H1 (cell line): ENCODE data around the gene TACR2. TPM values are rescaled to one million over a fixed set of nuclear protein-coding genes. Genes with fewer than 3 reads are reported as not detected.

ENCODE experiments used
- CTCF ChIA-PET: fragments of 300-600 bp; sonication (Branson Sonifier 250); formaldehyde crosslinking; loops from one replicate; lab custom pipeline; 2021; ENCODE audit not compliant: partially characterized antibody; lab: Charles Lee
- POLR2A ChIA-PET: fragments of 300-600 bp; sonication (Branson Sonifier 250); formaldehyde crosslinking; loops from one replicate; lab custom pipeline; 2021; ENCODE audit warnings: inconsistent platforms; ENCODE audit not compliant: partially characterized antibody; lab: Charles Lee
- DNase-seq, 2 experiments: peaks; one replicate each; pipeline versions ENCODE4 v3.0.0 to v3.0.0-alpha.2; 2010 to 2022; ENCODE audit warnings: low spot score in 2 of 2, low read depth in 1 of 2, mixed read lengths in 1 of 2
- FAIRE-seq: peaks from 2 replicates; lab custom pipeline; 2011; peaks lifted over from hg19 to GRCh38; lab: Jason Lieb, UNC
- H2AFZ ChIP-seq: 2 replicates; pipeline ENCODE4 v1.8.1; 2012; ENCODE audit warnings: low read length, inconsistent platforms
- H2AK5ac ChIP-seq: 2 replicates; pipeline ENCODE4 v1.6.1; 2013; ENCODE audit warnings: low read depth, low read length
- H2BK120ac ChIP-seq: replicated peaks from 2 replicates; pipeline ENCODE3; 2013; ENCODE audit warnings: low read depth, low read length, inconsistent platforms
- H2BK12ac ChIP-seq: 2 replicates; pipeline ENCODE4 v1.6.1; 2013; ENCODE audit warnings: low read depth, low read length
- H2BK15ac ChIP-seq: 2 replicates; pipeline ENCODE4 v1.6.1; 2013; ENCODE audit warnings: low read length
- H2BK20ac ChIP-seq: 2 replicates; pipeline ENCODE4 v1.6.1; 2013; ENCODE audit warnings: low read length
- H2BK5ac ChIP-seq: 2 replicates; pipeline ENCODE4 v1.6.1; 2013; ENCODE audit warnings: low read depth, low read length
- H3K14ac ChIP-seq: 2 replicates; pipeline ENCODE4 v1.6.1; 2013; ENCODE audit warnings: inconsistent platforms; ENCODE audit not compliant: insufficient read length
- H3K18ac ChIP-seq: 2 replicates; pipeline ENCODE4 v1.6.1; 2013; ENCODE audit warnings: low read length; ENCODE audit errors: extremely low read depth
- H3K23ac ChIP-seq: 2 replicates; pipeline ENCODE4 v1.6.1; 2013; ENCODE audit warnings: inconsistent platforms; ENCODE audit not compliant: insufficient read length
- H3K23me2 ChIP-seq: 2 replicates; pipeline ENCODE4 v1.6.1; 2013; ENCODE audit warnings: low read depth, low read length
- H3K27ac ChIP-seq: 2 replicates; pipeline ENCODE4 v1.6.1; 2011; ENCODE audit warnings: low read depth, low read length, inconsistent platforms
- H3K27me3 ChIP-seq, 4 experiments: replicated peaks in 1 of 4; 1 replicate in 1 of 4; 2 replicates in 3 of 4; pipeline versions ENCODE4 v1.6.1 to v1.8.1; 2011 to 2013; ENCODE audit warnings: low read length in 3 of 4, mild to moderate bottlenecking in 3 of 4, inconsistent platforms in 2 of 4, mixed read lengths in 2 of 4, moderate library complexity in 1 of 4; ENCODE audit not compliant: control insufficient read depth in 3 of 4, insufficient read depth in 3 of 4; ENCODE audit errors: extremely low read depth in 1 of 4
- H3K36me3 ChIP-seq, 4 experiments: 2 replicates each; pipeline versions ENCODE4 v1.6.1 to v1.8.1; 2011 to 2013; ENCODE audit warnings: mild to moderate bottlenecking in 4 of 4, low read length in 3 of 4, moderate library complexity in 2 of 4, control low read depth in 1 of 4, inconsistent platforms in 1 of 4; ENCODE audit not compliant: insufficient read depth in 4 of 4, control insufficient read depth in 2 of 4
- H3K4ac ChIP-seq: replicated peaks from 2 replicates; pipeline ENCODE3; 2013; ENCODE audit warnings: low read length, low read depth, mixed read lengths, inconsistent platforms; ENCODE audit not compliant: insufficient read length
- H3K4me1 ChIP-seq, 4 experiments: replicated peaks in 1 of 4; 1 replicate in 1 of 4; 2 replicates in 3 of 4; pipeline versions ENCODE4 v1.6.1 to v1.8.1; 2011 to 2013; ENCODE audit warnings: low read length in 3 of 4, inconsistent platforms in 2 of 4, mixed read lengths in 1 of 4; ENCODE audit not compliant: insufficient read depth in 4 of 4, control insufficient read depth in 3 of 4
- H3K4me2 ChIP-seq, 2 experiments: 2 replicates each; pipeline versions ENCODE4 v1.6.1 to v1.8.1; 2011 to 2013; ENCODE audit warnings: low read depth in 2 of 2, low read length in 2 of 2, control low read depth in 1 of 2, inconsistent platforms in 1 of 2, mild to moderate bottlenecking in 1 of 2; ENCODE audit not compliant: insufficient read depth in 1 of 2
- H3K4me3 ChIP-seq, 4 experiments: fragments of 200-600, 300-600 bp in 1 of 4; sonication (generic), shearing (Covaris generic), sonication (Bioruptor Twin) in 1 of 4; 2 replicates each; pipeline versions ENCODE4 v1.5.1 to v1.8.1; 2011 to 2016; ENCODE audit warnings: low read length in 4 of 4, low read depth in 3 of 4, control low read depth in 2 of 4, inconsistent platforms in 2 of 4, mild to moderate bottlenecking in 2 of 4, mixed read lengths in 1 of 4, moderate library complexity in 1 of 4; ENCODE audit not compliant: insufficient read depth in 2 of 4; ENCODE audit errors: extremely low read depth in 1 of 4
- H3K56ac ChIP-seq: replicated peaks from 2 replicates; pipeline ENCODE3; 2013; ENCODE audit warnings: low read depth, mild to moderate bottlenecking, mixed read lengths, low read length, inconsistent platforms; ENCODE audit not compliant: insufficient read length
- H3K79me1 ChIP-seq: 2 replicates; pipeline ENCODE4 v1.6.1; 2013; ENCODE audit warnings: low read depth, low read length, control low read depth
- H3K79me2 ChIP-seq, 2 experiments: 2 replicates each; pipeline versions ENCODE4 v1.6.1 to v1.8.1; 2012 to 2013; ENCODE audit warnings: low read length in 2 of 2, mild to moderate bottlenecking in 2 of 2, inconsistent platforms in 1 of 2; ENCODE audit not compliant: insufficient read depth in 2 of 2, control insufficient read depth in 1 of 2
- H3K9ac ChIP-seq, 4 experiments: replicated peaks in 1 of 4; 1 replicate in 1 of 4; 2 replicates in 3 of 4; pipeline versions ENCODE4 v1.6.1 to v1.8.1; 2011 to 2013; ENCODE audit warnings: low read depth in 3 of 4, low read length in 3 of 4, control low read depth in 2 of 4, mild to moderate bottlenecking in 2 of 4, moderate library complexity in 2 of 4, inconsistent platforms in 1 of 4; ENCODE audit errors: extremely low read depth in 1 of 4
- H3K9me3 ChIP-seq, 2 experiments: 2 replicates each; pipeline versions ENCODE4 v1.6.1 to v1.8.1; 2012 to 2013; ENCODE audit warnings: mild to moderate bottlenecking in 2 of 2, moderate library complexity in 2 of 2, control low read depth in 1 of 2, inconsistent platforms in 1 of 2, low read depth in 1 of 2, low read length in 1 of 2, mixed read lengths in 1 of 2; ENCODE audit not compliant: insufficient read depth in 2 of 2
- H4K20me1 ChIP-seq, 2 experiments: replicated peaks in 1 of 2; 2 replicates each; pipeline versions ENCODE3 to v1.8.1; 2011 to 2013; ENCODE audit warnings: inconsistent platforms in 2 of 2, low read length in 2 of 2, mild to moderate bottlenecking in 1 of 2; ENCODE audit not compliant: insufficient read depth in 2 of 2, control insufficient read depth in 1 of 2
- H4K5ac ChIP-seq: 2 replicates; pipeline ENCODE4 v1.6.1; 2013; ENCODE audit warnings: low read length, low read depth, mixed read lengths, inconsistent platforms; ENCODE audit not compliant: insufficient read length
- H4K8ac ChIP-seq: 2 replicates; pipeline ENCODE4 v1.8.0; 2013; ENCODE audit warnings: mild to moderate bottlenecking, moderate library complexity, low read length, inconsistent platforms; ENCODE audit not compliant: insufficient read depth; ENCODE audit errors: extremely low read depth
- H4K91ac ChIP-seq: replicated peaks from 2 replicates; pipeline ENCODE3; 2013; ENCODE audit warnings: low read length, mixed read lengths, inconsistent platforms; ENCODE audit not compliant: insufficient read length
- ATF3 ChIP-seq: IDR thresholded peaks from 2 replicates; pipeline ENCODE4 v1.6.1; 2011; ENCODE audit warnings: low read depth, mild to moderate bottlenecking, low read length; ENCODE audit not compliant: insufficient read depth
- CHD2 ChIP-seq: IDR thresholded peaks from 2 replicates; pipeline ENCODE4 v1.6.1; 2012; ENCODE audit warnings: low read length, improper control_type of control experiment
- EP300 ChIP-seq, 2 experiments: IDR thresholded peaks; 1 replicate in 1 of 2; 2 replicates in 1 of 2; pipeline ENCODE4 v1.6.1; 2011 to 2012; ENCODE audit warnings: low read depth in 2 of 2, low read length in 2 of 2, mild to moderate bottlenecking in 2 of 2, borderline replicate concordance in 1 of 2, inconsistent platforms in 1 of 2, moderate library complexity in 1 of 2
- EZH2 ChIP-seq: fragments of 200-600 bp; sonication (generic); IDR thresholded peaks from 2 replicates; pipeline ENCODE4 v1.7.1; 2012; ENCODE audit warnings: low read depth, mild to moderate bottlenecking, moderate library complexity, low read length, inconsistent platforms; ENCODE audit not compliant: severe bottlenecking
- GTF2F1 ChIP-seq: IDR thresholded peaks from 2 replicates; pipeline ENCODE4 v1.6.1; 2012; ENCODE audit warnings: low read depth, low read length, improper control_type of control experiment, borderline replicate concordance
- HDAC2 ChIP-seq, 2 experiments: fragments of 300-600 bp in 1 of 2; sonication (generic) in 1 of 2; IDR thresholded peaks; 2 replicates each; pipeline ENCODE4 v1.6.1; 2011 to 2012; ENCODE audit warnings: low read depth in 2 of 2, low read length in 2 of 2, mild to moderate bottlenecking in 2 of 2, moderate library complexity in 2 of 2, borderline replicate concordance in 1 of 2, inconsistent platforms in 1 of 2
- POLR2A ChIP-seq, 2 experiments: IDR thresholded peaks; 1 replicate in 1 of 2; 2 replicates in 1 of 2; pipeline ENCODE4 v1.6.1; 2011; ENCODE audit warnings: low read depth in 2 of 2, low read length in 2 of 2, mild to moderate bottlenecking in 2 of 2; ENCODE audit errors: control extremely low read depth in 1 of 2
- RAD21 ChIP-seq, 2 experiments: IDR thresholded peaks in 1 of 2; conservative IDR thresholded peaks in 1 of 2; 2 replicates each; pipeline ENCODE4 v1.6.1; 2011; ENCODE audit warnings: low read depth in 2 of 2, low read length in 2 of 2, improper control_type of control experiment in 1 of 2, inconsistent platforms in 1 of 2, mild to moderate bottlenecking in 1 of 2, moderate library complexity in 1 of 2
- SIRT6 ChIP-seq: IDR thresholded peaks from one replicate; pipeline ENCODE4 v1.7.1; 2012; ENCODE audit warnings: low read length, inconsistent platforms
- SRF ChIP-seq: IDR thresholded peaks from 2 replicates; pipeline ENCODE4 v1.6.1; 2011; ENCODE audit warnings: mild to moderate bottlenecking, low read depth, low read length, moderate library complexity
- SUZ12 ChIP-seq: fragments of 200-600 bp; sonication (generic); IDR thresholded peaks from 2 replicates; pipeline ENCODE4 v1.6.1; 2012; ENCODE audit warnings: mild to moderate bottlenecking, inconsistent platforms, low read length, moderate library complexity, mixed read lengths
- TAF1 ChIP-seq: IDR thresholded peaks from 2 replicates; pipeline ENCODE4 v1.6.1; 2011; ENCODE audit warnings: mild to moderate bottlenecking, low read depth, low read length
- TEAD4 ChIP-seq: IDR thresholded peaks from 2 replicates; pipeline ENCODE4 v1.6.1; 2012; ENCODE audit warnings: low read depth, low read length, inconsistent platforms, mixed read lengths
- WGBS, 2 experiments: shearing (Covaris generic) in 1 of 2; methylation state at CpG; one replicate each; pipeline versions ENCODE4 v1.1.6 to v1.1.7; 2013 to 2015; ENCODE audit warnings: low lambda C conversion rate in 2 of 2, mixed read lengths in 2 of 2, inconsistent platforms in 1 of 2, low coverage in 1 of 2, missing lambda C conversion rate in 1 of 2; ENCODE audit not compliant: insufficient replicate concordance in 2 of 2, insufficient coverage in 1 of 2, insufficient read length in 1 of 2; ENCODE audit errors: extremely low coverage in 1 of 2, missing lambda C conversion rate in 1 of 2; 5-methylcytosine and 5-hydroxymethylcytosine counted together
- polyA plus RNA-seq, 7 experiments: library from polyadenylated mRNA; depleted of rRNA in 3 of 7; stranded (reverse) in 5 of 7; unstranded in 2 of 7; fragments of >200 nt in 5 of 7; fragments of 200-250 nt in 2 of 7; gene quantifications; 1 replicate in 5 of 7; 2 replicates in 1 of 7; 4 replicates in 1 of 7; pipeline versions ENCODE4 v1.2.1 to v1.2.3, GENCODE V29; 2011 to 2013; ENCODE audit warnings: missing spikeins in 2 of 7, mixed read lengths in 2 of 7
- total RNA-seq: library from RNA; stranded (reverse); fragmentation: NEBNext Ultra II Directional; extraction: Animal tissue kit (Norgen Biotek cat#: 25700); gene quantifications from 2 replicates; pipeline ENCODE4 v1.2.1, GENCODE V29; 2021

Gene TACR2
- total and polyA plus RNA-seq, 2 of the 8 experiments (the other 6 are each of a cell fraction or from before 2014, with no cell fraction given) = 0.06 TPM; not detected in 1

- Histone ChIP-seq H3K9ac (no peak overlapping the region), H2BK120ac (no peak overlapping the region), H3K4me1 (no peaks in the 10 kb centered on the region; a peak in 2 of 7 replicates)
- TF ChIP-seq SUZ12 (no peak), TEAD4 (no peak), ATF3 (no peak), EZH2 (no peak), TAF1 (no peak), HDAC2 (IDR thresholded peaks at IDR 0.05; ENCODE audit: borderline replicate concordance in 1 of 2, low read depth in 2 of 2, low read length in 2 of 2) (no peak), GTF2F1 (no peak), SRF (no peak), POLR2A (IDR thresholded peaks at IDR 0.05; ENCODE audit: control extremely low read depth in 1 of 2, low read depth in 2 of 2, low read length in 2 of 2) (no peak), SIRT6 (no peak), RAD21 (IDR thresholded peaks at IDR 0.05 in 1 of 2, conservative IDR thresholded peaks at IDR 0.05 in 1 of 2; ENCODE audit: low read depth in 2 of 2, low read length in 2 of 2) (no peak), CHD2 (no peak), EP300 (IDR thresholded peaks at IDR 0.05; ENCODE audit: borderline replicate concordance in 1 of 2, low read depth in 2 of 2, low read length in 2 of 2) (no peak)
These were observed 824 bp upstream of the TACR2 start for GRCh38 chr10:69417542-69417941.

More at GRCh38 chr10:69417542-69417941, 824 bp upstream of the TACR2 start:
- Histone ChIP-seq H3K18ac (no peak overlapping the region), H3K36me3 (no peaks in the 10 kb centered on the region), H3K56ac (no peak overlapping the region), H4K20me1 (no peaks in the 10 kb centered on the region), H2BK5ac (no peak overlapping the region), H4K91ac (no peak overlapping the region), H2AFZ (no peak overlapping the region), H3K79me1 (no peaks in the 10 kb centered on the region), H3K23me2 (no peaks in the 10 kb centered on the region), H4K8ac (no peak overlapping the region; the same call in 1 of the 2 replicates), H3K4me3 (no peak overlapping the region), H2AK5ac (no peak overlapping the region), H3K14ac (no peak overlapping the region), H3K9me3 (no peaks in the 10 kb centered on the region), H4K5ac (no peak overlapping the region), H3K27ac (no peak overlapping the region), H2BK20ac (no peak overlapping the region), H2BK15ac (no peak overlapping the region), H3K4ac (no peak overlapping the region), H3K23ac (no peak overlapping the region), H3K4me2 (no peak overlapping the region), H3K79me2 (no peaks in the 10 kb centered on the region), H3K27me3 (no peaks in the 10 kb centered on the region), H2BK12ac (no peak overlapping the region)
- no peak for FAIRE-seq
- 88% methylated on average over 11 of the region's 11 CpGs; no CpG with 5 or more reads in 1 of the 2 experiments for WGBS, 2 experiments
- POLR2A ChIA-PET = interaction anchor here (0.5 kb wide), 1 partner anchor 50 kb away, joined by 3 read pairs; no protein-coding TSS in a partner anchor
- DNase-seq = no peak
- CTCF ChIA-PET = interaction anchor here (1.0 to 4.3 kb wide), 9 partner anchors 10 to 239 kb away, joined by 3 to 18 read pairs (median 4); partner anchors contain the start of gene TSPAN15
